Activated CD8-positive, alpha-beta memory T cell treated with anti-CD3 and anti-CD28 coated beads for 4 hours (primary cell): ENCODE measurements around the gene SLC22A4.
A peak's percentile ranks its signal among the peaks of the same experiment; 100 is the strongest.

Source experiments
- DNase-seq, 2 donors: peaks; one replicate each; pipeline ENCODE4 v3.0.0-alpha.2; 2020; ENCODE audit warnings: low read depth in 2 of 2

Gene SLC22A4

GRCh38 chr5:132293992-132294727 is at the start of gene SLC22A4:
TSS of gene SLC22A4 (plus strand) at chr5:132294394. CDS start at chr5:132294617, 223 bp downstream.
- peak; percentile 64 to 74 for DNase-seq

GRCh38 chr5:132245593-132245992 is 48.6 kb upstream of the SLC22A4 start:
- DNase-seq = no peak

GRCh38 chr5:132246806-132247205 is 47.4 kb upstream of the SLC22A4 start:
- no peak for DNase-seq

GRCh38 chr5:132250547-132250946 is 43.6 kb upstream of the SLC22A4 start:
- no peak for DNase-seq

GRCh38 chr5:132251220-132251725 is 42.9 kb upstream of the SLC22A4 start:
- no peak for DNase-seq

GRCh38 chr5:132253008-132253441 is 41.2 kb upstream of the SLC22A4 start:
- no peak for DNase-seq

GRCh38 chr5:132253452-132254320 is 40.5 kb upstream of the SLC22A4 start:
- no peak for DNase-seq

GRCh38 chr5:132254321-132254977 is 39.7 kb upstream of the SLC22A4 start:
- DNase-seq = no peak

- no peak for DNase-seq
These were observed 38.0 kb upstream of the SLC22A4 start for GRCh38 chr5:132256086-132256782.

- no peak for DNase-seq
These were observed 37.4 kb upstream of the SLC22A4 start for GRCh38 chr5:132256783-132257130.

- DNase-seq = no peak
These were observed 36.8 kb upstream of the SLC22A4 start, which contains the start of gene PDLIM4 for GRCh38 chr5:132257131-132258101. TSS of gene PDLIM4 (plus strand) at chr5:132257696. CDS start at chr5:132257735, 39 bp downstream.

- no peak for DNase-seq
These were observed 35.8 kb upstream of the SLC22A4 start for GRCh38 chr5:132258102-132259068.

GRCh38 chr5:132259069-132259851 is 34.9 kb upstream of the SLC22A4 start:
- no peak for DNase-seq

- no peak for DNase-seq
These were observed 34.1 kb upstream of the SLC22A4 start for GRCh38 chr5:132260051-132260450.

GRCh38 chr5:132260714-132261551 is 33.3 kb upstream of the SLC22A4 start:
- peak; percentile 25 to 49 for DNase-seq

- DNase-seq = no peak
These were observed 32.0 kb upstream of the SLC22A4 start for GRCh38 chr5:132261881-132262845.
